ENCODE measurements around the gene ABHD1.

- TF ChIP-seq POLR2AphosphoS5 (IDR thresholded peaks at IDR 0.05; ENCODE audit: low read depth) (no peak), EZH2 (IDR thresholded peaks at IDR 0.05; ENCODE audit: low read depth, unreplicated experiment) (no peak), STAT1 (IDR thresholded peaks at IDR 0.05; ENCODE audit: unreplicated experiment) (no peak), CREB1 (CRISPR knock-in tag; IDR thresholded peaks at IDR 0.05; ENCODE audit: low read depth) (no peak), ZNF462 (CRISPR knock-in tag; IDR thresholded peaks at IDR 0.05) (no peak), ZNF114 (CRISPR knock-in tag; IDR thresholded peaks at IDR 0.05) (no peak), EZH2phosphoT487 (IDR thresholded peaks at IDR 0.05; ENCODE audit: unreplicated experiment) (no peak), JUNB (IDR thresholded peaks at IDR 0.05; ENCODE audit: unreplicated experiment) (no peak), NANOG (IDR thresholded peaks at IDR 0.05; ENCODE audit: borderline replicate concordance) (no peak)
- TF ChIP-seq, protein P1, sequence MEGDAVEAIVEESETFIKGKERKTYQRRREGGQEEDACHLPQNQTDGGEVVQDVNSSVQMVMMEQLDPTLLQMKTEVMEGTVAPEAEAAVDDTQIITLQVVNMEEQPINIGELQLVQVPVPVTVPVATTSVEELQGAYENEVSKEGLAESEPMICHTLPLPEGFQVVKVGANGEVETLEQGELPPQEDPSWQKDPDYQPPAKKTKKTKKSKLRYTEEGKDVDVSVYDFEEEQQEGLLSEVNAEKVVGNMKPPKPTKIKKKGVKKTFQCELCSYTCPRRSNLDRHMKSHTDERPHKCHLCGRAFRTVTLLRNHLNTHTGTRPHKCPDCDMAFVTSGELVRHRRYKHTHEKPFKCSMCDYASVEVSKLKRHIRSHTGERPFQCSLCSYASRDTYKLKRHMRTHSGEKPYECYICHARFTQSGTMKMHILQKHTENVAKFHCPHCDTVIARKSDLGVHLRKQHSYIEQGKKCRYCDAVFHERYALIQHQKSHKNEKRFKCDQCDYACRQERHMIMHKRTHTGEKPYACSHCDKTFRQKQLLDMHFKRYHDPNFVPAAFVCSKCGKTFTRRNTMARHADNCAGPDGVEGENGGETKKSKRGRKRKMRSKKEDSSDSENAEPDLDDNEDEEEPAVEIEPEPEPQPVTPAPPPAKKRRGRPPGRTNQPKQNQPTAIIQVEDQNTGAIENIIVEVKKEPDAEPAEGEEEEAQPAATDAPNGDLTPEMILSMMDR (conservative IDR thresholded peaks at IDR 0.05; ENCODE audit: low read depth in 2 of 2): no peak
- TF ChIP-seq, protein P2, sequence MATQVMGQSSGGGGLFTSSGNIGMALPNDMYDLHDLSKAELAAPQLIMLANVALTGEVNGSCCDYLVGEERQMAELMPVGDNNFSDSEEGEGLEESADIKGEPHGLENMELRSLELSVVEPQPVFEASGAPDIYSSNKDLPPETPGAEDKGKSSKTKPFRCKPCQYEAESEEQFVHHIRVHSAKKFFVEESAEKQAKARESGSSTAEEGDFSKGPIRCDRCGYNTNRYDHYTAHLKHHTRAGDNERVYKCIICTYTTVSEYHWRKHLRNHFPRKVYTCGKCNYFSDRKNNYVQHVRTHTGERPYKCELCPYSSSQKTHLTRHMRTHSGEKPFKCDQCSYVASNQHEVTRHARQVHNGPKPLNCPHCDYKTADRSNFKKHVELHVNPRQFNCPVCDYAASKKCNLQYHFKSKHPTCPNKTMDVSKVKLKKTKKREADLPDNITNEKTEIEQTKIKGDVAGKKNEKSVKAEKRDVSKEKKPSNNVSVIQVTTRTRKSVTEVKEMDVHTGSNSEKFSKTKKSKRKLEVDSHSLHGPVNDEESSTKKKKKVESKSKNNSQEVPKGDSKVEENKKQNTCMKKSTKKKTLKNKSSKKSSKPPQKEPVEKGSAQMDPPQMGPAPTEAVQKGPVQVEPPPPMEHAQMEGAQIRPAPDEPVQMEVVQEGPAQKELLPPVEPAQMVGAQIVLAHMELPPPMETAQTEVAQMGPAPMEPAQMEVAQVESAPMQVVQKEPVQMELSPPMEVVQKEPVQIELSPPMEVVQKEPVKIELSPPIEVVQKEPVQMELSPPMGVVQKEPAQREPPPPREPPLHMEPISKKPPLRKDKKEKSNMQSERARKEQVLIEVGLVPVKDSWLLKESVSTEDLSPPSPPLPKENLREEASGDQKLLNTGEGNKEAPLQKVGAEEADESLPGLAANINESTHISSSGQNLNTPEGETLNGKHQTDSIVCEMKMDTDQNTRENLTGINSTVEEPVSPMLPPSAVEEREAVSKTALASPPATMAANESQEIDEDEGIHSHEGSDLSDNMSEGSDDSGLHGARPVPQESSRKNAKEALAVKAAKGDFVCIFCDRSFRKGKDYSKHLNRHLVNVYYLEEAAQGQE (IDR thresholded peaks at IDR 0.05; ENCODE audit: unreplicated experiment): no peak
- TF ChIP-seq, protein P3, sequence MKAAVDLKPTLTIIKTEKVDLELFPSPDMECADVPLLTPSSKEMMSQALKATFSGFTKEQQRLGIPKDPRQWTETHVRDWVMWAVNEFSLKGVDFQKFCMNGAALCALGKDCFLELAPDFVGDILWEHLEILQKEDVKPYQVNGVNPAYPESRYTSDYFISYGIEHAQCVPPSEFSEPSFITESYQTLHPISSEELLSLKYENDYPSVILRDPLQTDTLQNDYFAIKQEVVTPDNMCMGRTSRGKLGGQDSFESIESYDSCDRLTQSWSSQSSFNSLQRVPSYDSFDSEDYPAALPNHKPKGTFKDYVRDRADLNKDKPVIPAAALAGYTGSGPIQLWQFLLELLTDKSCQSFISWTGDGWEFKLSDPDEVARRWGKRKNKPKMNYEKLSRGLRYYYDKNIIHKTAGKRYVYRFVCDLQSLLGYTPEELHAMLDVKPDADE (IDR thresholded peaks at IDR 0.05): no peak
Measured at GRCh38 chr2:27076323-27076722, 47.3 kb upstream of the ABHD1 start.

Data from GM23338 (cell line).